ENCODE measurements around the gene OR12D1.

- TF ChIP-seq EZH2 (IDR thresholded peaks at IDR 0.05; ENCODE audit: borderline replicate concordance, low read length), result no peak
- TF ChIP-seq, protein P1, sequence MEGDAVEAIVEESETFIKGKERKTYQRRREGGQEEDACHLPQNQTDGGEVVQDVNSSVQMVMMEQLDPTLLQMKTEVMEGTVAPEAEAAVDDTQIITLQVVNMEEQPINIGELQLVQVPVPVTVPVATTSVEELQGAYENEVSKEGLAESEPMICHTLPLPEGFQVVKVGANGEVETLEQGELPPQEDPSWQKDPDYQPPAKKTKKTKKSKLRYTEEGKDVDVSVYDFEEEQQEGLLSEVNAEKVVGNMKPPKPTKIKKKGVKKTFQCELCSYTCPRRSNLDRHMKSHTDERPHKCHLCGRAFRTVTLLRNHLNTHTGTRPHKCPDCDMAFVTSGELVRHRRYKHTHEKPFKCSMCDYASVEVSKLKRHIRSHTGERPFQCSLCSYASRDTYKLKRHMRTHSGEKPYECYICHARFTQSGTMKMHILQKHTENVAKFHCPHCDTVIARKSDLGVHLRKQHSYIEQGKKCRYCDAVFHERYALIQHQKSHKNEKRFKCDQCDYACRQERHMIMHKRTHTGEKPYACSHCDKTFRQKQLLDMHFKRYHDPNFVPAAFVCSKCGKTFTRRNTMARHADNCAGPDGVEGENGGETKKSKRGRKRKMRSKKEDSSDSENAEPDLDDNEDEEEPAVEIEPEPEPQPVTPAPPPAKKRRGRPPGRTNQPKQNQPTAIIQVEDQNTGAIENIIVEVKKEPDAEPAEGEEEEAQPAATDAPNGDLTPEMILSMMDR (IDR thresholded peaks at IDR 0.05; ENCODE audit: low read length), result no peak
Observed at GRCh38 chr6:29442719-29443118, 28.0 kb downstream of the OR12D1 start.

Data from OCI-LY1 (cell line).